NCI-H526 (cell line): ENCODE results near the gene GPR25.
"Not testable (repeated sequence)": the region's sequence is repeated elsewhere in the genome, so short reads cannot be mapped to it uniquely, and the experiment has no call there.

Experiments
- DNase-seq, 2 experiments: peaks; one replicate each; lab custom pipeline; 2025; lab: John Stamatoyannopoulos, UW

GPR25 gene

DNA sequence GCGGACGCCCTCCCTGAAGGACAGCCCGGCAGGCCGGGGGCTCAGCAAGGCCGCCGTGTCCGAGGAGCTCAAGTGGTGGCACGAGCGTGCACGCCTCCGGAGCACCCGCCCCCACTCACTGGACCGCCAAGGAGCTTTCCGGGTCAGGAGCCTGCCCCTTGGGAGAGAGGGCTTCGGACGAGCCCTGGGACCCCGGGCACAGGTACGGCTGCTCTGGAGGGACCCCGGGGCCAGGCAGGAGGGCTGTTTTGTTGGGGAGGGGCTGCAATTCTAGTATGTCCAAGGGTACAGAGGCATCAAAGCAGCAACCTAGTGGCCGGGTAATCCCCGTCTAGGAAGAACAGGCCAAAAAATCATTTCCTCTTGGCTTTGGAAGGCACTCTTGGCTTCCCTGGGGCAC, 39.2 kb downstream of the GPR25 start:
- DNase-seq: not testable (repeated sequence)

GRCh38 chr1:200912737-200913407, 40.1 kb downstream of the GPR25 start:
- DNase-seq: no peak

DNA sequence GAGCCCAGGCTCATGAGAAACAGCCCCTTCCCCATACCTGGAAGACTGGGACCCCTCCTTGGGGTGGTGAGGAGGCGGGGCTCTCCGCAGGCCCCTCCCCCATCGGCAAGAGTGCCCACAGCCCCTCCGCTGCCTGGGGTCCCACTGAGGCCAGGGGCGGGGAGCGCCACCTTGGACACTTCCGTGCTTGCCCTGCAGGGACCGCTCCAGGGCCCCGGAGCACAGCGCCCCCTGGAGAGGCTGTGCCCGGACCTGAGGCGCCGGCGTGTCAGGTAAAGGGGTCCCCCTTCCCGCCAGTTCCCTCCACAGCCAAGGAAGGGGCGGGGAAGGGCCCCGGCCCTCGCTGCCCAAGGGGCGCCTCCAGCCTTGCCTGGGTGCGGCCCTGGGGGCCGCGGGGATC, 43.4 kb downstream of the GPR25 start:
- no peak for DNase-seq

- DNase-seq: no peak
These were observed 43.9 kb downstream of the GPR25 start for GRCh38 chr1:200916681-200917080.

DNA sequence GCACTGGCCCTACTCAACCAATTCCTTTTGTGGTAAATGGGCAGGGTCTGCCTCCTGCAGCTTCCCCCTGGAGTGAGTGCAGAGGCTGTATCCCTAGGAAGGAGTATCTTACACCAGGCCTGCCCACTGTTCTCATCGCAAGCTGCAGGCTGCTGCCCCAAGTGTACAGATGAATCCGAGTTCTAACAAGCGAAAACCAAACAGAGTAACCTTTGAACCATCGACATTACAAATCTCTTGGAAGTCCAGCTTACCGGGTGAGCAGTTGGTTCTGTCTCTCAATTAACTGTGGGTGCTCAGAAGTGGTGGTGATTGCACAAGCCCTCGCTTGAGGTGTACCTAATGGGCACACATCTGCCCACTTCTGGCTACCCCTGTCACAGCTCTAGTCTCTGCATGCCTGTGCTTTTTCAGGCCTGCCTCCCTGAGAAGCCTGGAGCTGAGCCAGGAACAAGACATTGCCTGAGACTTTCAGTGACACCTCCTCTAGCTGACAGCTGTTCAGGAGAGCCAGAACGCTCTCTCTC, 44.6 kb downstream of the GPR25 start:
- no peak for DNase-seq

- no peak for DNase-seq
These were observed 45.2 kb downstream of the GPR25 start for GRCh38 chr1:200918006-200918405.

- DNase-seq: no peak
These were observed 46.6 kb downstream of the GPR25 start for GRCh38 chr1:200919386-200919785.

GRCh38 chr1:200921571-200922110, 48.9 kb downstream of the GPR25 start:
- DNase-seq: no peak

GRCh38 chr1:200922406-200922805, 49.6 kb downstream of the GPR25 start:
- no peak for DNase-seq

- no peak for DNase-seq
These were observed 50.8 kb downstream of the GPR25 start for GRCh38 chr1:200923601-200924000.
